Measurements from ENCODE around the gene HDGFL2.

DNA sequence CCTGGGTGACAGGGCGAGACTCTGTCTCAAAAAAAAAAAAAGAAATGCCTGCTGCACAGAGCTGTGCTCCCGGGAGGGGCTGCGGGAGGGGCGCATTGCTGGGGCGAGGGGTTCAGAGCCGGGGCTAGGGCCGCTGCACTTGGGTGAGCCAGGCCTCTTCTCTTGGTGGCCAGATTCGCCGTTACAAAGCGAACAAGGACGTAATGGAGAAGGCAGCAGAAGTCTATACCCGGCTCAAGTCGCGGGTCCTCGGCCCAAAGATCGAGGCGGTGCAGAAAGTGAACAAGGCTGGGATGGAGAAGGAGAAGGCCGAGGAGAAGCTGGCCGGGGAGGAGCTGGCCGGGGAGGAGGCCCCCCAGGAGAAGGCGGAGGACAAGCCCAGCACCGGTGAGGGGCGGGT lies 27.2 kb downstream of the HDGFL2 start:
- TF ChIP-seq POLR2AphosphoS5 (IDR thresholded peaks at IDR 0.05), result no peak
- TF ChIP-seq, protein P1, sequence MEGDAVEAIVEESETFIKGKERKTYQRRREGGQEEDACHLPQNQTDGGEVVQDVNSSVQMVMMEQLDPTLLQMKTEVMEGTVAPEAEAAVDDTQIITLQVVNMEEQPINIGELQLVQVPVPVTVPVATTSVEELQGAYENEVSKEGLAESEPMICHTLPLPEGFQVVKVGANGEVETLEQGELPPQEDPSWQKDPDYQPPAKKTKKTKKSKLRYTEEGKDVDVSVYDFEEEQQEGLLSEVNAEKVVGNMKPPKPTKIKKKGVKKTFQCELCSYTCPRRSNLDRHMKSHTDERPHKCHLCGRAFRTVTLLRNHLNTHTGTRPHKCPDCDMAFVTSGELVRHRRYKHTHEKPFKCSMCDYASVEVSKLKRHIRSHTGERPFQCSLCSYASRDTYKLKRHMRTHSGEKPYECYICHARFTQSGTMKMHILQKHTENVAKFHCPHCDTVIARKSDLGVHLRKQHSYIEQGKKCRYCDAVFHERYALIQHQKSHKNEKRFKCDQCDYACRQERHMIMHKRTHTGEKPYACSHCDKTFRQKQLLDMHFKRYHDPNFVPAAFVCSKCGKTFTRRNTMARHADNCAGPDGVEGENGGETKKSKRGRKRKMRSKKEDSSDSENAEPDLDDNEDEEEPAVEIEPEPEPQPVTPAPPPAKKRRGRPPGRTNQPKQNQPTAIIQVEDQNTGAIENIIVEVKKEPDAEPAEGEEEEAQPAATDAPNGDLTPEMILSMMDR (IDR thresholded peaks at IDR 0.05), result no peak

All from breast epithelium (tissue), 3 donors.